ENCODE data around the gene SARDH. TPM values are rescaled to one million over a fixed set of nuclear protein-coding genes. Genes with fewer than 3 reads are reported as not detected.

Gene SARDH
- total RNA-seq, 1 experiment from 2014 or later, result 5.6 TPM

DNA sequence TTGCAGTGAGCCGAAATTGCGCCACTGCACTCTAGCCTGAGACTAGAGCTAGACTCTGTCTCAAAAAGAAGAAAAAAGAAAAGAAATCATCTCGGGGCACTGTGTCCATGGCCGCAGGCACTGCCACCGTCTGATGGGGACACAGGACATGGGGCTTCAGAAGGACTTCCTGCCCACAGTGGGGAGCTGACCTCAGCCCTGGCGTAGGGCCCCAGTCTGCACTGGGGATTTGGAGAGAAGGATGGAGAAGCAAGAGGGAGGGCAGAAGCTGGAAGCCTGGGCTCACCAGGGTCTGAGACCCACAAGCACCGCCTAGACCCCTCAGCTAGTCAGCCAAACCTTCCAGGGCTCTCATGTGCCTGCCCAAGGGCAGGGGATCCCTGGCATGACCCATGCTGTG, 4.1 kb upstream of the SARDH start:
- intact Hi-C loops (cut with micrococcal nuclease), result loop anchor here (5.0 kb wide), 1 partner anchor 250 kb away; the partner anchor contains the start of gene VAV2
- POLR2A ChIA-PET, result no interaction called here

More for the DNA sequence above, 4.1 kb upstream of the SARDH start:
- ChIA-PET RAD21 (ENCODE audit: low non-redundant PET in 1 of 2, low total read pairs in 2 of 2, uncharacterized antibody in 2 of 2, unreplicated experiment in 2 of 2) (interaction anchor here in 1 of 2 experiments (1.3 kb wide), 1 partner anchor 40 kb away, joined by 3 read pairs; no protein-coding TSS in a partner anchor), CTCF (interaction anchor here (0.6 to 2.0 kb wide), 10 partner anchors 10 to 372 kb away, joined by 3 to 11 read pairs (median 6); partner anchors contain the start of gene BRD3OS)
- no peak for DNase-seq (ENCODE audit: low read depth, low spot score)
- TF ChIP-seq, protein P1, sequence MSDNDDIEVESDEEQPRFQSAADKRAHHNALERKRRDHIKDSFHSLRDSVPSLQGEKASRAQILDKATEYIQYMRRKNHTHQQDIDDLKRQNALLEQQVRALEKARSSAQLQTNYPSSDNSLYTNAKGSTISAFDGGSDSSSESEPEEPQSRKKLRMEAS (IDR thresholded peaks at IDR 0.05), result no peak
- TF ChIP-seq, protein P2, sequence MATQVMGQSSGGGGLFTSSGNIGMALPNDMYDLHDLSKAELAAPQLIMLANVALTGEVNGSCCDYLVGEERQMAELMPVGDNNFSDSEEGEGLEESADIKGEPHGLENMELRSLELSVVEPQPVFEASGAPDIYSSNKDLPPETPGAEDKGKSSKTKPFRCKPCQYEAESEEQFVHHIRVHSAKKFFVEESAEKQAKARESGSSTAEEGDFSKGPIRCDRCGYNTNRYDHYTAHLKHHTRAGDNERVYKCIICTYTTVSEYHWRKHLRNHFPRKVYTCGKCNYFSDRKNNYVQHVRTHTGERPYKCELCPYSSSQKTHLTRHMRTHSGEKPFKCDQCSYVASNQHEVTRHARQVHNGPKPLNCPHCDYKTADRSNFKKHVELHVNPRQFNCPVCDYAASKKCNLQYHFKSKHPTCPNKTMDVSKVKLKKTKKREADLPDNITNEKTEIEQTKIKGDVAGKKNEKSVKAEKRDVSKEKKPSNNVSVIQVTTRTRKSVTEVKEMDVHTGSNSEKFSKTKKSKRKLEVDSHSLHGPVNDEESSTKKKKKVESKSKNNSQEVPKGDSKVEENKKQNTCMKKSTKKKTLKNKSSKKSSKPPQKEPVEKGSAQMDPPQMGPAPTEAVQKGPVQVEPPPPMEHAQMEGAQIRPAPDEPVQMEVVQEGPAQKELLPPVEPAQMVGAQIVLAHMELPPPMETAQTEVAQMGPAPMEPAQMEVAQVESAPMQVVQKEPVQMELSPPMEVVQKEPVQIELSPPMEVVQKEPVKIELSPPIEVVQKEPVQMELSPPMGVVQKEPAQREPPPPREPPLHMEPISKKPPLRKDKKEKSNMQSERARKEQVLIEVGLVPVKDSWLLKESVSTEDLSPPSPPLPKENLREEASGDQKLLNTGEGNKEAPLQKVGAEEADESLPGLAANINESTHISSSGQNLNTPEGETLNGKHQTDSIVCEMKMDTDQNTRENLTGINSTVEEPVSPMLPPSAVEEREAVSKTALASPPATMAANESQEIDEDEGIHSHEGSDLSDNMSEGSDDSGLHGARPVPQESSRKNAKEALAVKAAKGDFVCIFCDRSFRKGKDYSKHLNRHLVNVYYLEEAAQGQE (IDR thresholded peaks at IDR 0.05; ENCODE audit: low read depth), result no peak
- TF ChIP-seq, protein P3, sequence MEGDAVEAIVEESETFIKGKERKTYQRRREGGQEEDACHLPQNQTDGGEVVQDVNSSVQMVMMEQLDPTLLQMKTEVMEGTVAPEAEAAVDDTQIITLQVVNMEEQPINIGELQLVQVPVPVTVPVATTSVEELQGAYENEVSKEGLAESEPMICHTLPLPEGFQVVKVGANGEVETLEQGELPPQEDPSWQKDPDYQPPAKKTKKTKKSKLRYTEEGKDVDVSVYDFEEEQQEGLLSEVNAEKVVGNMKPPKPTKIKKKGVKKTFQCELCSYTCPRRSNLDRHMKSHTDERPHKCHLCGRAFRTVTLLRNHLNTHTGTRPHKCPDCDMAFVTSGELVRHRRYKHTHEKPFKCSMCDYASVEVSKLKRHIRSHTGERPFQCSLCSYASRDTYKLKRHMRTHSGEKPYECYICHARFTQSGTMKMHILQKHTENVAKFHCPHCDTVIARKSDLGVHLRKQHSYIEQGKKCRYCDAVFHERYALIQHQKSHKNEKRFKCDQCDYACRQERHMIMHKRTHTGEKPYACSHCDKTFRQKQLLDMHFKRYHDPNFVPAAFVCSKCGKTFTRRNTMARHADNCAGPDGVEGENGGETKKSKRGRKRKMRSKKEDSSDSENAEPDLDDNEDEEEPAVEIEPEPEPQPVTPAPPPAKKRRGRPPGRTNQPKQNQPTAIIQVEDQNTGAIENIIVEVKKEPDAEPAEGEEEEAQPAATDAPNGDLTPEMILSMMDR (IDR thresholded peaks at IDR 0.05 in 2 of 3, conservative IDR thresholded peaks at IDR 0.05 in 1 of 3; ENCODE audit: borderline replicate concordance in 1 of 3, insufficient read depth in 1 of 3, low read depth in 2 of 3, low read length in 2 of 3), result no peak
- no peak for TF ChIP-seq YY1 (IDR thresholded peaks at IDR 0.05; ENCODE audit: extremely low read depth, insufficient replicate concordance, low read depth, low read length)
- TF ChIP-seq EGR1 (IDR thresholded peaks at IDR 0.05; ENCODE audit: low read depth), result no peak
- no peak for TF ChIP-seq SP1 (IDR thresholded peaks at IDR 0.05; ENCODE audit: low read depth)
- no peak for TF ChIP-seq EZH2 (IDR thresholded peaks at IDR 0.05)
- no peak for TF ChIP-seq RAD21 (IDR thresholded peaks at IDR 0.05; ENCODE audit: low read depth)
- no peak for TF ChIP-seq ZNF274 (IDR thresholded peaks at IDR 0.05; ENCODE audit: low read depth, low read length)
- TF ChIP-seq JUND (IDR thresholded peaks at IDR 0.05), result no peak
- TF ChIP-seq, protein P4, sequence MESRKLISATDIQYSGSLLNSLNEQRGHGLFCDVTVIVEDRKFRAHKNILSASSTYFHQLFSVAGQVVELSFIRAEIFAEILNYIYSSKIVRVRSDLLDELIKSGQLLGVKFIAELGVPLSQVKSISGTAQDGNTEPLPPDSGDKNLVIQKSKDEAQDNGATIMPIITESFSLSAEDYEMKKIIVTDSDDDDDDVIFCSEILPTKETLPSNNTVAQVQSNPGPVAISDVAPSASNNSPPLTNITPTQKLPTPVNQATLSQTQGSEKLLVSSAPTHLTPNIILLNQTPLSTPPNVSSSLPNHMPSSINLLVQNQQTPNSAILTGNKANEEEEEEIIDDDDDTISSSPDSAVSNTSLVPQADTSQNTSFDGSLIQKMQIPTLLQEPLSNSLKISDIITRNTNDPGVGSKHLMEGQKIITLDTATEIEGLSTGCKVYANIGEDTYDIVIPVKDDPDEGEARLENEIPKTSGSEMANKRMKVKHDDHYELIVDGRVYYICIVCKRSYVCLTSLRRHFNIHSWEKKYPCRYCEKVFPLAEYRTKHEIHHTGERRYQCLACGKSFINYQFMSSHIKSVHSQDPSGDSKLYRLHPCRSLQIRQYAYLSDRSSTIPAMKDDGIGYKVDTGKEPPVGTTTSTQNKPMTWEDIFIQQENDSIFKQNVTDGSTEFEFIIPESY (IDR thresholded peaks at IDR 0.05; ENCODE audit: extremely low read depth, insufficient replicate concordance, low read length), result no peak
- no peak for TF ChIP-seq CEBPB (IDR thresholded peaks at IDR 0.05; ENCODE audit: low read depth)
- TF ChIP-seq POLR2A (IDR thresholded peaks at IDR 0.05; ENCODE audit: borderline replicate concordance, extremely low read depth, insufficient read depth, insufficient read length), result no peak
- TF ChIP-seq SIN3A (IDR thresholded peaks at IDR 0.05; ENCODE audit: low read depth), result no peak
- TF ChIP-seq ZFX (IDR thresholded peaks at IDR 0.05), result no peak
- TF ChIP-seq, protein P5, sequence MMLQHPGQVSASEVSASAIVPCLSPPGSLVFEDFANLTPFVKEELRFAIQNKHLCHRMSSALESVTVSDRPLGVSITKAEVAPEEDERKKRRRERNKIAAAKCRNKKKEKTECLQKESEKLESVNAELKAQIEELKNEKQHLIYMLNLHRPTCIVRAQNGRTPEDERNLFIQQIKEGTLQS (IDR thresholded peaks at IDR 0.05), result no peak
- TF ChIP-seq TCF7L2 (IDR thresholded peaks at IDR 0.05; ENCODE audit: borderline replicate concordance, extremely low read depth, insufficient read depth, insufficient read length), result no peak
- no peak for TF ChIP-seq SRF (IDR thresholded peaks at IDR 0.05; ENCODE audit: low read depth)
- no peak for TF ChIP-seq FOSL1 (IDR thresholded peaks at IDR 0.05; ENCODE audit: low read depth)
- no peak for TF ChIP-seq EZH2phosphoT487 (IDR thresholded peaks at IDR 0.05; ENCODE audit: borderline replicate concordance)
- no TSS peak for BruUV-seq (replicated peaks)
- no peaks in the 10 kb centered on the region for H3K79me2 ChIP-seq (ENCODE audit: insufficient read depth, low read length)
- no peaks in the 10 kb centered on the region for H3K9me2 ChIP-seq (ENCODE audit: insufficient read depth)
- H3K9me3 ChIP-seq (ENCODE audit: control insufficient read depth in 1 of 2, insufficient read depth in 1 of 2, low read depth in 1 of 2, low read length in 2 of 2), result no peaks in the 10 kb centered on the region
- no peaks in the 10 kb centered on the region for H4K20me1 ChIP-seq (ENCODE audit: insufficient read depth)
- no peak overlapping the region for H3K4me3 ChIP-seq (replicated peaks in 1 of 2; ENCODE audit: low read depth in 1 of 2, low read length in 2 of 2)
- H2AFZ ChIP-seq (ENCODE audit: low read depth, low read length, poor library complexity, severe bottlenecking), result no peak overlapping the region
- H3K27me3 ChIP-seq (ENCODE audit: insufficient read depth, low read length), result 0 out of 2 replicates have a peak, but pooled peaks cover 4% of the 10 kb centered on the region
- H3K4me2 ChIP-seq (ENCODE audit: low read length), result no peak overlapping the region
- no peak overlapping the region for H3K27ac ChIP-seq (ENCODE audit: low read depth, low read length)
- no peak for ATAC-seq
- no peak overlapping the region for H3K9ac ChIP-seq (ENCODE audit: low read length)
- H3K4me1 ChIP-seq (ENCODE audit: control insufficient read depth in 1 of 2, insufficient read depth in 2 of 2, low read length in 2 of 2), result peaks cover 5 to 13% of the 10 kb centered on the region in 2 experiments; a peak in 3 of 4 replicates
- H3K36me3 ChIP-seq (ENCODE audit: control insufficient read depth in 1 of 2, insufficient read depth in 2 of 2, low read length in 2 of 2), result no peaks in the 10 kb centered on the region

Measured in HCT116 (cell line).